ENCODE data around the gene ZNRF2. TPM values are rescaled to one million over a fixed set of nuclear protein-coding genes. Genes with fewer than 3 reads are reported as not detected.
"Not testable (repeated sequence)": the region's sequence is repeated elsewhere in the genome, so short reads cannot be mapped to it uniquely, and the experiment has no call there.

Gene ZNRF2
- total RNA-seq, 1 donor from 2014 or later: 13.8 TPM

DNA sequence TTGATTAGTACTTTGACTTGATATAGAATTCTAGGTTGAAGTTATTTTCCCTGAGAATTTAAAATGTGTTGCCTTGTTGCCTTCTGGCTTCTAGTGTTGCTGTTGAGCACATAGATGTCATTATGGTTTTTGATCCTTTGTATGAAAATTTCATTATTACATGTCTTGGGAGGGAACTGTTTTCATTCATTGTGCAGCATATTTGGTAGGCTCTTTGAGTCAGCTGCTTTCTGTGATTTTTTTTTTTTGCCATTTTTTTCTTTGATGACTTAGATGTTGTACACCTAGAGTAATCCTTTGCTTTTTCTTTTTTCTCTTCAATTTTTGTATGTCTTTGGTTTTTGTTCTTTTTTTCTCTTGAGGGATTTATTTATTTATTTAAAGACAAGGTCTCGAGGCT is 13.1 kb downstream of the ZNRF2 start:
- not testable (repeated sequence) for H3K4me3 Mint-ChIP-seq (ENCODE audit: low read depth); H3K36me3 Mint-ChIP-seq (ENCODE audit: insufficient read depth); H3K9me3 Mint-ChIP-seq (ENCODE audit: low read depth); H3K4me1 Mint-ChIP-seq (ENCODE audit: low read depth); H3K27ac Mint-ChIP-seq; H3K27me3 Mint-ChIP-seq; DNase-seq (ENCODE audit: low spot score, unreplicated experiment)

- H3K4me3 Mint-ChIP-seq (ENCODE audit: low read depth); H3K4me1 Mint-ChIP-seq (ENCODE audit: low read depth); H3K27me3 Mint-ChIP-seq; DNase-seq (ENCODE audit: low spot score, unreplicated experiment); H3K27ac Mint-ChIP-seq; H3K9me3 Mint-ChIP-seq (ENCODE audit: low read depth); H3K36me3 Mint-ChIP-seq (ENCODE audit: insufficient read depth): not testable (repeated sequence)
Observed at GRCh38 chr7:30298409-30298808, 14.0 kb downstream of the ZNRF2 start.

DNA sequence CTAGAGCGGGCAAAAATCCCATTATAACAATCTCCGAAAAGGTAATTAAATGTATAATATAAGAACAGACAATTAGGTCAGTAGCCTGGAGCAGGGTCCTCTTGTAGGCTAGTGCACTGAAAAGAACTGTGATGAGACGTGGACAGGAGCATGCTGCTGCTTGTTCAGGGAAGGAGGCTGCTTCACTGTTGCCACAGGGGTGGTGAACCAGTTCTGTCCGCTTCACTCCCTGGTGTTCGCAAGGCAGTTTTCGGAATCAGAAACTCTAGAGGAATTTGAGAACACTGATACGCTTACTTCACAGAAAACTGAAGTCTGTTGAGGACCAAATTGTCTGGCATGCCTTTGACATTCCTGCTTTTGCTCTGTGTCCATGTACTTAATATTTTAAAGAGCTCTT is 17.4 kb downstream of the ZNRF2 start:
- Mint-ChIP-seq H3K27ac (no peak overlapping the region), H3K27me3 (no peaks in the 10 kb centered on the region), H3K9me3 (ENCODE audit: low read depth) (no peaks in the 10 kb centered on the region), H3K36me3 (ENCODE audit: insufficient read depth) (no peaks in the 10 kb centered on the region), H3K4me3 (ENCODE audit: low read depth) (no peak overlapping the region), H3K4me1 (ENCODE audit: low read depth) (peaks cover 20% of the 10 kb centered on the region)
- TF ChIP-seq CTCF (IDR thresholded peaks at IDR 0.05; ENCODE audit: unreplicated experiment): no peak
- no peak for DNase-seq (ENCODE audit: low spot score, unreplicated experiment)

DNA sequence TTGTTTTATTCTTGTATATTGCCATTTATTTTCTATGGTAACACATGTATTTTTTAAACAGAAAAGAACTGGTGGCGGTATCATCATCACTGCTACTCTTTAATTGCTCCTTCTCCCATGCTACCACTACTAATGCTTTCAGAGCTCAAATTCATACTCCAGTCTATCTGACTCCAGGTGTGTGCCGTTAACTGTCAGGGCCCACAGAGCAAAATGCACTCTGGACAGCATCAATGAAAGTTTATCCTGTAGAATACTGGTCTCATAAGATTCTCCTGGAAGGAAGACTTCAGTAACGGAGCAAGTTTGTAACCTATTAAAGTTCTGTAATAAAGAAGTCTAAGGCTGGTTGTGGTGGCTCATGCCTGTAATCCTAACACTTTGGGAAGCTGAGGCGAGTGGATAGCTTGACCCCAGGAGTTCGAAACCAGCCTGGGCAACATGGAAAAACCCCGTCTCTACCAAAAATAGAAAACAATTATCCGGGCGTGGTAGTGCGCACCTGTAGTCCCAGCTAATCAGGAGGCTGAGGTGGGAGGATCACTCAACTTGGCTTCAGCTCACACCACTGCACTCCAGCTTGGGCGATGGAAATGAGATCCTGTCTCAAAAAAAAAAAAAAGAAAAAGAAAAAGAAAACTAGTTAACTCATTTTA is 18.4 kb downstream of the ZNRF2 start:
- no peak for TF ChIP-seq CTCF (IDR thresholded peaks at IDR 0.05; ENCODE audit: unreplicated experiment)
- Mint-ChIP-seq H3K27me3 (no peaks in the 10 kb centered on the region), H3K36me3 (ENCODE audit: insufficient read depth) (no peaks in the 10 kb centered on the region), H3K4me3 (ENCODE audit: low read depth) (no peak overlapping the region), H3K9me3 (ENCODE audit: low read depth) (no peaks in the 10 kb centered on the region), H3K4me1 (ENCODE audit: low read depth) (peaks cover 25% of the 10 kb centered on the region), H3K27ac (no peak overlapping the region)
- no peak for DNase-seq (ENCODE audit: low spot score, unreplicated experiment)

GRCh38 chr7:30303312-30304039 is 19.1 kb downstream of the ZNRF2 start:
- Mint-ChIP-seq H3K4me3 (ENCODE audit: low read depth) (no peak overlapping the region), H3K4me1 (ENCODE audit: low read depth) (peaks cover 28% of the 10 kb centered on the region), H3K27me3 (no peaks in the 10 kb centered on the region), H3K27ac (no peak overlapping the region), H3K36me3 (ENCODE audit: insufficient read depth) (no peaks in the 10 kb centered on the region), H3K9me3 (ENCODE audit: low read depth) (no peaks in the 10 kb centered on the region)
- DNase-seq (ENCODE audit: low spot score, unreplicated experiment): no peak
- TF ChIP-seq CTCF (IDR thresholded peaks at IDR 0.05; ENCODE audit: unreplicated experiment): no peak

- Mint-ChIP-seq H3K9me3 (ENCODE audit: low read depth) (no peaks in the 10 kb centered on the region), H3K4me1 (ENCODE audit: low read depth) (peaks cover 30% of the 10 kb centered on the region), H3K4me3 (ENCODE audit: low read depth) (no peak overlapping the region), H3K36me3 (ENCODE audit: insufficient read depth) (no peaks in the 10 kb centered on the region), H3K27ac (peak overlapping the region; percentile 3), H3K27me3 (no peaks in the 10 kb centered on the region)
- no peak for TF ChIP-seq CTCF (IDR thresholded peaks at IDR 0.05; ENCODE audit: unreplicated experiment)
- no peak for DNase-seq (ENCODE audit: low spot score, unreplicated experiment)
Observed at GRCh38 chr7:30304177-30304884, 19.9 kb downstream of the ZNRF2 start.

Data from progenitor cell of endocrine pancreas (in vitro differentiated cells).